ENCODE data around the gene SLC31A1.

SLC31A1 gene

DNA sequence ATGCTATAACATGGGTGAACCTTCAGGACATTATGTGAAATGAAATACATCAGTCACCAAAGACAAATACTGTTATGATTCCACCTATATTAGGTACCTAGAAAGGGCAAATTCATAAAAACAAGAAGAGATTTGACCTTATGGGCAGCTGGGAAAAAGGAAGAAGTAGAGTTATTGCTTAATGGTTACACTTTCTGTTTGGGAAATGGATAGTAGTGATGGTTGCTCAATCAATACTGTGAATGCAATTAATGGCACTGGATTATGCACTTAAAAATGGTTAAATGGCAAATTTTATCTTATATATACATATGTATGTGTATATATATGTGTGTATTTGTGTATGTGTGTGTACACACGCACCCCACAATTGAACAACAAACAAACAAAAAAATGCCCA, 15.5 kb upstream of the SLC31A1 start:
- Histone ChIP-seq H3K36me3 (ENCODE audit: control insufficient read depth, low read length) (peaks cover 85% of the 10 kb centered on the region), H3K27me3 (ENCODE audit: control insufficient read depth, low read length) (no peaks in the 10 kb centered on the region), H3K9me3 (ENCODE audit: control insufficient read depth, insufficient read depth, low read length) (no peaks in the 10 kb centered on the region), H3K4me2 (ENCODE audit: low read length) (no peak overlapping the region), H3K79me2 (ENCODE audit: control insufficient read depth, low read length) (peaks cover 9% of the 10 kb centered on the region; the same call in 1 of the 2 replicates), H3K4me1 (ENCODE audit: control insufficient read depth, low read length) (peaks cover 16% of the 10 kb centered on the region), H3K9me2 (replicated peaks; ENCODE audit: control insufficient read depth, low read length) (no peaks in the 10 kb centered on the region), H3K4me3 (ENCODE audit: low read length) (no peak overlapping the region), H4K20me1 (ENCODE audit: control insufficient read depth, insufficient read depth, low read depth, low read length) (no peaks in the 10 kb centered on the region), H3F3A (ENCODE audit: control insufficient read depth, insufficient read depth) (no peaks in the 10 kb centered on the region), H3K27ac (ENCODE audit: low read depth, low read length) (no peak overlapping the region)
- TF ChIP-seq, protein P1, sequence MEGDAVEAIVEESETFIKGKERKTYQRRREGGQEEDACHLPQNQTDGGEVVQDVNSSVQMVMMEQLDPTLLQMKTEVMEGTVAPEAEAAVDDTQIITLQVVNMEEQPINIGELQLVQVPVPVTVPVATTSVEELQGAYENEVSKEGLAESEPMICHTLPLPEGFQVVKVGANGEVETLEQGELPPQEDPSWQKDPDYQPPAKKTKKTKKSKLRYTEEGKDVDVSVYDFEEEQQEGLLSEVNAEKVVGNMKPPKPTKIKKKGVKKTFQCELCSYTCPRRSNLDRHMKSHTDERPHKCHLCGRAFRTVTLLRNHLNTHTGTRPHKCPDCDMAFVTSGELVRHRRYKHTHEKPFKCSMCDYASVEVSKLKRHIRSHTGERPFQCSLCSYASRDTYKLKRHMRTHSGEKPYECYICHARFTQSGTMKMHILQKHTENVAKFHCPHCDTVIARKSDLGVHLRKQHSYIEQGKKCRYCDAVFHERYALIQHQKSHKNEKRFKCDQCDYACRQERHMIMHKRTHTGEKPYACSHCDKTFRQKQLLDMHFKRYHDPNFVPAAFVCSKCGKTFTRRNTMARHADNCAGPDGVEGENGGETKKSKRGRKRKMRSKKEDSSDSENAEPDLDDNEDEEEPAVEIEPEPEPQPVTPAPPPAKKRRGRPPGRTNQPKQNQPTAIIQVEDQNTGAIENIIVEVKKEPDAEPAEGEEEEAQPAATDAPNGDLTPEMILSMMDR (IDR thresholded peaks at IDR 0.05; ENCODE audit: low read depth, low read length, poor library complexity, severe bottlenecking), result no peak
- TF ChIP-seq EZH2phosphoT487 (IDR thresholded peaks at IDR 0.05; ENCODE audit: borderline replicate concordance, low read length), result no peak

DNA sequence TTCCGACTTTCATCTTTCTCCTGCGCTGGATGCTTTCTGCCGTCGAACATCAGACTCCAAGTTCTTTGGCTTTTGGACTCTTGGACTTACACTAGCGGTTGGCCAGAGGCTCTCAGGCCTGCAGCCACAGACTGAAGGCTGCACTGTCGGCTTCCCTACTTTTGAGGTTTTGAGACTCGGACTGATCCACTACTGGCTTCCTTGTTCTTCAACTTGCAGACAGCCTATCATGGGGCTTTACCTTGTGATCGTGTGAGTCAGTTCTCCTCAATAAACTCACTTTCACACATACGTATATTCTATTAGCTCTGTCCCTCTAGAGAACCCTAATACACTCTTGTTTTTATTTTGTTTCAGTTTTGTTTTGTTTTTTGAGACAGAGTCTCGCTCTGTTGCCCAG, 10.5 kb upstream of the SLC31A1 start:
- peaks cover 79% of the 10 kb centered on the region for H3K36me3 ChIP-seq (ENCODE audit: control insufficient read depth, low read length)
- no peak overlapping the region for H3K27ac ChIP-seq (ENCODE audit: low read depth, low read length)
- H3K9me3 ChIP-seq (ENCODE audit: control insufficient read depth, insufficient read depth, low read length), result no peaks in the 10 kb centered on the region
- H3K79me2 ChIP-seq (ENCODE audit: control insufficient read depth, low read length), result peaks cover 46% of the 10 kb centered on the region
- H3K4me2 ChIP-seq (ENCODE audit: low read length), result no peak overlapping the region
- no peak overlapping the region for H3K4me3 ChIP-seq (ENCODE audit: low read length)
- peaks cover 9% of the 10 kb centered on the region; the same call in 1 of the 2 replicates for H4K20me1 ChIP-seq (ENCODE audit: control insufficient read depth, insufficient read depth, low read depth, low read length)
- H3K9me2 ChIP-seq (replicated peaks; ENCODE audit: control insufficient read depth, low read length), result no peaks in the 10 kb centered on the region
- peaks cover 21% of the 10 kb centered on the region for H3K4me1 ChIP-seq (ENCODE audit: control insufficient read depth, low read length)
- H3K27me3 ChIP-seq (ENCODE audit: control insufficient read depth, low read length), result no peaks in the 10 kb centered on the region
- no peaks in the 10 kb centered on the region for H3F3A ChIP-seq (ENCODE audit: control insufficient read depth, insufficient read depth)
- TF ChIP-seq EZH2phosphoT487 (IDR thresholded peaks at IDR 0.05; ENCODE audit: borderline replicate concordance, low read length), result no peak
- TF ChIP-seq, protein P1 (IDR thresholded peaks at IDR 0.05; ENCODE audit: low read depth, low read length, poor library complexity, severe bottlenecking), result no peak

DNA sequence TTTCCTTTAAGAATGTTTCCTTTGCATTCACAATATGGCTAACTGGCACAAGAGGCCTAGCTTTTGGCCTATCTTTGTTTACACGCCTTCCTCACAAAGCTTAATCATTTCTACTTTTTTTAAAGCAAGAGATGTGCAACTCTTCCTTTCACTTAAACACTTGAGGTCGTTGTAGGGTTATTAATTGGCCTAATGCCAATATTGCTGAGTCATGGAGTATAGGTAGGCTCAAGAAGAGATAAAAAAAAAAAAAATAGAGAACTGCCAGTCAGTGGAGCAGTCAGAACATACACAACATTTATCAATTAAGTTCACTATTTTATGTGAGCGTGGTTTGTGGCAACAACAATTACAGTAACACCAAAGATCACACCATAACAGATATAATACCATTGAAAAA, 6.2 kb upstream of the SLC31A1 start:
- H4K20me1 ChIP-seq (ENCODE audit: control insufficient read depth, insufficient read depth, low read depth, low read length), result peaks cover 13% of the 10 kb centered on the region; the same call in 1 of the 2 replicates
- TF ChIP-seq EZH2phosphoT487 (IDR thresholded peaks at IDR 0.05; ENCODE audit: borderline replicate concordance, low read length), result no peak
- TF ChIP-seq, protein P1 (IDR thresholded peaks at IDR 0.05; ENCODE audit: low read depth, low read length, poor library complexity, severe bottlenecking), result no peak
- no peaks in the 10 kb centered on the region for H3K9me2 ChIP-seq (replicated peaks; ENCODE audit: control insufficient read depth, low read length)
- no peak overlapping the region for H3K27ac ChIP-seq (ENCODE audit: low read depth, low read length)
- H3F3A ChIP-seq (ENCODE audit: control insufficient read depth, insufficient read depth), result peaks cover 13% of the 10 kb centered on the region
- H3K9me3 ChIP-seq (ENCODE audit: control insufficient read depth, insufficient read depth, low read length), result no peaks in the 10 kb centered on the region
- H3K36me3 ChIP-seq (ENCODE audit: control insufficient read depth, low read length), result peaks cover 70% of the 10 kb centered on the region
- peaks cover 34% of the 10 kb centered on the region for H3K4me1 ChIP-seq (ENCODE audit: control insufficient read depth, low read length)
- H3K4me2 ChIP-seq (ENCODE audit: low read length), result no peak overlapping the region
- no peaks in the 10 kb centered on the region for H3K27me3 ChIP-seq (ENCODE audit: control insufficient read depth, low read length)
- H3K4me3 ChIP-seq (ENCODE audit: low read length), result no peak overlapping the region
- H3K79me2 ChIP-seq (ENCODE audit: control insufficient read depth, low read length), result peaks cover 80% of the 10 kb centered on the region

Data from DOHH2 (cell line).